PC-9 (cell line): Measurements from ENCODE around the gene HSD3B7.

Source experiments
- CTCF ChIP-seq: fragments of 200-600 bp; sonication (generic); conservative IDR thresholded peaks from 2 replicates; pipeline ENCODE4 v1.6.1; 2017; ENCODE audit warnings: mixed run types, antibody characterized with exemption, mild to moderate bottlenecking, moderate library complexity
- EZH2 ChIP-seq: fragments of 200-600 bp; sonication (generic); IDR thresholded peaks from 2 replicates; pipeline ENCODE4 v1.8.0; 2017; ENCODE audit warnings: antibody characterized with exemption, low read depth

DNA sequence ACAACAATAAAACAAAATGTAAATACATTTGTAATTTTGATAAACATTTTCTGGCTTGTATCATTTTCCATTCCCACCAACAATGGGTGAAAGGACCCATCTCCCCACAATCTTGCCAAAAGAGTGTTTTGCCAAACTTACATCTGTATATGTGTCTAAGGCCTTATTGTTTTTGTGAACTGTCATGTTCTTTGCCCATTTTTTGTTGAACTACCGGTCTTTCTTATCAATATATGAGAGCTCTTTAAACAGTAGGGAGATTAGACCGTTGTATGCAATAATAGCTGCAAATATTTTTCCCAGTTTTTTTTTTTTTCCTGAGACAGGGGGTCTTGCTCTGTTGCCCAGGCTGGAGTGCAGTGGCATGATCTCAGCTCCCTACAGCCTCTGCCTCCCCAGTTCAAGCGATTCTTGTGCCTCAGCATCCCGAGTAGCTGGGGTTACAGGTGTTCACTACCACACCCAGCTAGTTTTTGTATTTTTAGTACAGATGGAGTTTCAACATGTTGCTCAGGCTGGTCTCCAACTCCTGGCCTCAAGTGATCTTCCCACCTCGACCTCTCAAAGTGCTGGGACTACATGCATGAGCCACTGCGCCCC is 38.7 kb downstream of the HSD3B7 start:
- TF ChIP-seq CTCF, result no peak
- no peak for TF ChIP-seq EZH2
